Activated CD4-positive, alpha-beta T cell treated with anti-CD3 and anti-CD28 coated beads, Interleukin-2, amount 10 ng/mL, durations not matched to agents 7 days and 5 days (primary cell): Measurements from ENCODE around the gene APC. TPM values are rescaled to one million over a fixed set of nuclear protein-coding genes. Genes with fewer than 3 reads are reported as not detected.
"Not testable (repeated sequence)": the region's sequence is repeated elsewhere in the genome, so short reads cannot be mapped to it uniquely, and the experiment has no call there.

ENCODE experiments used
- CTCF ChIA-PET: fragments of 350-600 bp; sonication (Branson Sonifier 250); formaldehyde crosslinking; loops from one replicate; lab custom pipeline; 2021; ENCODE audit warnings: antibody characterized with exemption; lab: Charles Lee
- POLR2A ChIA-PET: fragments of 350-600 bp; sonication (Branson Sonifier 250); formaldehyde crosslinking; loops from one replicate; lab custom pipeline; 2021; ENCODE audit warnings: antibody characterized with exemption; lab: Charles Lee
- DNase-seq: peaks from one replicate; pipeline ENCODE4 v3.0.0-alpha.2; 2020
- H3K27ac Mint-ChIP-seq: one replicate; pipeline ENCODE4 v1.8.0; 2021; ENCODE audit warnings: mild to moderate bottlenecking, moderate library complexity, mixed read lengths
- H3K27me3 Mint-ChIP-seq: one replicate; pipeline ENCODE4 v1.8.0; 2021; ENCODE audit warnings: mixed read lengths
- H3K36me3 Mint-ChIP-seq: one replicate; pipeline ENCODE4 v1.8.0; 2021; ENCODE audit warnings: low read depth, mixed read lengths
- H3K4me1 Mint-ChIP-seq: one replicate; pipeline ENCODE4 v1.8.0; 2021; ENCODE audit warnings: mixed read lengths
- H3K4me3 Mint-ChIP-seq: one replicate; pipeline ENCODE4 v1.8.0; 2021; ENCODE audit warnings: mild to moderate bottlenecking, moderate library complexity, mixed read lengths
- H3K9me3 Mint-ChIP-seq: one replicate; pipeline ENCODE4 v1.8.0; 2021; ENCODE audit warnings: mixed read lengths
- total RNA-seq, 2 experiments: library from RNA; stranded (reverse); gene quantifications; one replicate each; pipeline ENCODE4 v1.2.3, GENCODE V29; 2021

Gene APC
- total RNA-seq, 2 experiments from 2014 or later: 21.5 to 25.7 TPM

GRCh38 chr5:112867411-112867810 lies 129.7 kb downstream of the APC start:
- ChIA-PET CTCF (interaction anchor here (0.9 to 1.7 kb wide), 5 partner anchors 8 to 22 kb away, joined by 3 to 5 read pairs (median 3); no protein-coding TSS in a partner anchor), POLR2A (interaction anchor here (0.7 kb wide), 1 partner anchor 695 kb away, joined by 3 read pairs; no protein-coding TSS in a partner anchor)
- H3K27ac Mint-ChIP-seq: peak overlapping the region; percentile 19
- H3K4me1 Mint-ChIP-seq: peaks cover 65% of the 10 kb centered on the region
- no peak overlapping the region for H3K4me3 Mint-ChIP-seq
- DNase-seq: no peak
- peaks cover 62% of the 10 kb centered on the region for H3K36me3 Mint-ChIP-seq
- H3K27me3 Mint-ChIP-seq: no peaks in the 10 kb centered on the region
- no peaks in the 10 kb centered on the region for H3K9me3 Mint-ChIP-seq

- peak; percentile 52 for DNase-seq
- Mint-ChIP-seq H3K4me3 (no peak overlapping the region), H3K27me3 (no peaks in the 10 kb centered on the region), H3K36me3 (peaks cover 64% of the 10 kb centered on the region), H3K9me3 (no peaks in the 10 kb centered on the region), H3K4me1 (peaks cover 64% of the 10 kb centered on the region), H3K27ac (peak overlapping the region; percentile 61)
- ChIA-PET CTCF (interaction anchor here (0.6 to 2.2 kb wide), 4 partner anchors 9 to 43 kb away, joined by 3 to 6 read pairs (median 4); partner anchors contain the start of gene SRP19), POLR2A (interaction anchor here (0.8 to 1.1 kb wide), 2 partner anchors 9 to 46 kb away, joined by 3 to 4 read pairs; no protein-coding TSS in a partner anchor)
Measured at GRCh38 chr5:112869948-112870347, 132.3 kb downstream of the APC start.

- H3K36me3 Mint-ChIP-seq: peaks cover 67% of the 10 kb centered on the region
- CTCF ChIA-PET: interaction anchor here (0.6 to 2.2 kb wide), 4 partner anchors 8 to 145 kb away, joined by 3 to 6 read pairs (median 4); partner anchors contain the start of gene SRP19
- no peak overlapping the region for H3K4me3 Mint-ChIP-seq
- peaks cover 64% of the 10 kb centered on the region for H3K4me1 Mint-ChIP-seq
- H3K9me3 Mint-ChIP-seq: no peaks in the 10 kb centered on the region
- no peak for DNase-seq
- H3K27ac Mint-ChIP-seq: no peak overlapping the region
- POLR2A ChIA-PET: interaction anchor here (1.1 kb wide), 1 partner anchor 45 kb away, joined by 4 read pairs; no protein-coding TSS in a partner anchor
- H3K27me3 Mint-ChIP-seq: no peaks in the 10 kb centered on the region
Measured at GRCh38 chr5:112870966-112871365, 133.3 kb downstream of the APC start.

GRCh38 chr5:112876362-112876761 lies 138.7 kb downstream of the APC start:
- peaks cover 59% of the 10 kb centered on the region for H3K36me3 Mint-ChIP-seq
- ChIA-PET POLR2A (no interaction called here), CTCF (no interaction called here)
- peaks cover 64% of the 10 kb centered on the region for H3K4me1 Mint-ChIP-seq
- H3K27ac Mint-ChIP-seq: peak overlapping the region; percentile 5
- H3K27me3 Mint-ChIP-seq: no peaks in the 10 kb centered on the region
- H3K9me3 Mint-ChIP-seq: peaks cover 2% of the 10 kb centered on the region
- H3K4me3 Mint-ChIP-seq: no peak overlapping the region
- no peak for DNase-seq

- Mint-ChIP-seq H3K27me3 (no peaks in the 10 kb centered on the region), H3K4me1 (peaks cover 59% of the 10 kb centered on the region), H3K36me3 (peaks cover 49% of the 10 kb centered on the region), H3K9me3 (peaks cover 2% of the 10 kb centered on the region), H3K4me3 (peak overlapping the region; percentile 20), H3K27ac (peak overlapping the region; percentile 78)
- DNase-seq: no peak
- CTCF ChIA-PET: interaction anchor here (0.9 to 3.5 kb wide), 5 partner anchors 10 to 43 kb away, joined by 3 to 15 read pairs (median 3); partner anchors contain the start of gene REEP5
- POLR2A ChIA-PET: interaction anchor here (0.8 to 1.3 kb wide), 3 partner anchors 8 to 98 kb away, joined by 3 read pairs; no protein-coding TSS in a partner anchor
Measured at GRCh38 chr5:112878101-112878500, 140.4 kb downstream of the APC start.

GRCh38 chr5:112878760-112879159 lies 141.1 kb downstream of the APC start:
- ChIA-PET POLR2A (interaction anchor here (0.8 to 1.3 kb wide), 2 partner anchors 9 to 12 kb away, joined by 3 read pairs; no protein-coding TSS in a partner anchor), CTCF (interaction anchor here (0.9 to 3.5 kb wide), 6 partner anchors 8 to 43 kb away, joined by 3 to 15 read pairs (median 4); partner anchors contain the start of gene REEP5)
- H3K4me1 Mint-ChIP-seq: peaks cover 54% of the 10 kb centered on the region
- peak overlapping the region; percentile 20 for H3K4me3 Mint-ChIP-seq
- peak; percentile 77 for DNase-seq
- H3K27me3 Mint-ChIP-seq: no peaks in the 10 kb centered on the region
- H3K9me3 Mint-ChIP-seq: peaks cover 2% of the 10 kb centered on the region
- peaks cover 45% of the 10 kb centered on the region for H3K36me3 Mint-ChIP-seq
- H3K27ac Mint-ChIP-seq: peak overlapping the region; percentile 78

- Mint-ChIP-seq H3K36me3 (peaks cover 43% of the 10 kb centered on the region), H3K27ac (peak overlapping the region; percentile 60), H3K4me3 (no peak overlapping the region), H3K4me1 (peaks cover 43% of the 10 kb centered on the region), H3K27me3 (no peaks in the 10 kb centered on the region), H3K9me3 (peaks cover 2% of the 10 kb centered on the region)
- no peak for DNase-seq
- CTCF ChIA-PET: interaction anchor here (0.8 to 3.5 kb wide), 7 partner anchors 8 to 83 kb away, joined by 3 to 15 read pairs (median 4); no protein-coding TSS in a partner anchor
- POLR2A ChIA-PET: no interaction called here
Measured at GRCh38 chr5:112880219-112880964, 142.7 kb downstream of the APC start.

- ChIA-PET POLR2A (interaction anchor here (0.9 kb wide), 1 partner anchor 22 kb away, joined by 3 read pairs; the partner anchor contains the start of gene SRP19), CTCF (interaction anchor here (1.2 to 2.0 kb wide), 2 partner anchors 16 to 31 kb away, joined by 4 read pairs; no protein-coding TSS in a partner anchor)
- Mint-ChIP-seq H3K4me3 (no peak overlapping the region), H3K27me3 (no peaks in the 10 kb centered on the region), H3K36me3 (peaks cover 53% of the 10 kb centered on the region), H3K9me3 (peaks cover 2% of the 10 kb centered on the region), H3K27ac (no peak overlapping the region), H3K4me1 (peaks cover 51% of the 10 kb centered on the region)
- DNase-seq: no peak
Measured at GRCh38 chr5:112883192-112883591, 145.5 kb downstream of the APC start.

GRCh38 chr5:112885001-112885400 lies 147.3 kb downstream of the APC start:
- Mint-ChIP-seq H3K27ac (peak overlapping the region; percentile 48), H3K9me3 (peaks cover 2% of the 10 kb centered on the region), H3K27me3 (no peaks in the 10 kb centered on the region), H3K4me3 (no peak overlapping the region), H3K36me3 (peaks cover 54% of the 10 kb centered on the region), H3K4me1 (peaks cover 51% of the 10 kb centered on the region)
- ChIA-PET POLR2A (interaction anchor here (1.0 kb wide), 1 partner anchor 26 kb away, joined by 3 read pairs; no protein-coding TSS in a partner anchor), CTCF (interaction anchor here (0.8 to 3.0 kb wide), 6 partner anchors 9 to 39 kb away, joined by 3 to 13 read pairs (median 4); no protein-coding TSS in a partner anchor)
- DNase-seq: no peak

GRCh38 chr5:112886975-112887374 lies 149.3 kb downstream of the APC start:
- H3K27me3 Mint-ChIP-seq: no peaks in the 10 kb centered on the region

GRCh38 chr5:112892066-112892465 lies 154.4 kb downstream of the APC start:
- POLR2A ChIA-PET, H3K4me3 Mint-ChIP-seq, H3K9me3 Mint-ChIP-seq, H3K27me3 Mint-ChIP-seq, DNase-seq: not testable (repeated sequence)
- CTCF ChIA-PET: interaction anchor here (1.3 kb wide), 1 partner anchor 31 kb away, joined by 3 read pairs; the partner anchor contains the start of gene SRP19
- peak overlapping the region; percentile 10 for H3K27ac Mint-ChIP-seq
- peaks cover 52% of the 10 kb centered on the region for H3K36me3 Mint-ChIP-seq
- H3K4me1 Mint-ChIP-seq: peaks cover 30% of the 10 kb centered on the region

More at GRCh38 chr5:112886975-112887374, 149.3 kb downstream of the APC start:
- ChIA-PET POLR2A (interaction anchor here (0.5 to 0.7 kb wide), 2 partner anchors 39 to 339 kb away, joined by 3 to 4 read pairs; no protein-coding TSS in a partner anchor), CTCF (interaction anchor here (1.3 to 2.5 kb wide), 2 partner anchors 8 to 20 kb away, joined by 3 to 15 read pairs; no protein-coding TSS in a partner anchor)
- Mint-ChIP-seq H3K4me3 (peak overlapping the region; percentile 28), H3K36me3 (peaks cover 58% of the 10 kb centered on the region), H3K9me3 (no peaks in the 10 kb centered on the region), H3K27ac (peak overlapping the region; percentile 87), H3K4me1 (peaks cover 39% of the 10 kb centered on the region)
- DNase-seq: peak; percentile 31

- H3K9me3 Mint-ChIP-seq: no peaks in the 10 kb centered on the region
- H3K36me3 Mint-ChIP-seq: peaks cover 50% of the 10 kb centered on the region
- H3K4me1 Mint-ChIP-seq: peaks cover 24% of the 10 kb centered on the region
- CTCF ChIA-PET: interaction anchor here (1.3 to 3.1 kb wide), 2 partner anchors 8 to 32 kb away, joined by 3 to 13 read pairs; partner anchors contain the start of gene SRP19
- POLR2A ChIA-PET: no interaction called here
- H3K27me3 Mint-ChIP-seq: no peaks in the 10 kb centered on the region
- H3K27ac Mint-ChIP-seq: no peak overlapping the region
- H3K4me3 Mint-ChIP-seq: no peak overlapping the region
- no peak for DNase-seq
Measured at GRCh38 chr5:112892776-112893175, 155.1 kb downstream of the APC start.
